GM12878 (cell line): ENCODE results near the gene EEF1G.
"Not testable (repeated sequence)": the region's sequence is repeated elsewhere in the genome, so short reads cannot be mapped to it uniquely, and the experiment has no call there.

Experiments used
- CTCF ChIP-seq, 3 experiments: IDR thresholded peaks in 2 of 3; conservative IDR thresholded peaks in 1 of 3; 2 replicates each; pipeline ENCODE4 v1.5.1; 2011; ENCODE audit warnings: low read depth in 3 of 3, low read length in 3 of 3, mild to moderate bottlenecking in 3 of 3, control low read depth in 2 of 3, moderate library complexity in 2 of 3, inconsistent platforms in 1 of 3, mixed read lengths in 1 of 3; ENCODE audit not compliant: control insufficient read depth in 2 of 3, insufficient read depth in 1 of 3; ENCODE audit errors: extremely low read depth in 1 of 3
- GABPA ChIP-seq: IDR thresholded peaks from 2 replicates; pipeline ENCODE4 v1.6.1; 2014; ENCODE audit warnings: antibody characterized with exemption, low read depth, mild to moderate bottlenecking, inconsistent platforms

DNA sequence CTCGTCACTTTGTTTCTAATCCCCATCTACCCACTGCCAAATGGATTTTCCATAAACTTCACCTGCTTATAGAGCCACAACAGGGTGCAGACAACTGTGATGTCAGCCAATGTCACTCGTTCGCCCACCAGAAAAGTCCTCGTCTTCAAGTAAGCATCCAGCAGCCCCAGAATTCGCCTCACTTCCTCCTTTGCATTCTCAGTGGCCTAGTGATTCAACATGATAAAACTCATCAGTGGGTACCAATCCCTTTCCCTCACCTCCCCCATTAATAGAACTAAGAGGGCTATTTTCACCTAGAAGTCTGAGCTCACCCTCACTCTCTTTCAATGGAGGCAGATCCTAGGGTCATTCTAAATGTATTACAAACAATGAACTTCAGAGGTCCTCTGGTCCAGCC, 2.8 kb downstream of the EEF1G start:
- not testable (repeated sequence) for TF ChIP-seq GABPA; CTCF (IDR thresholded peaks at IDR 0.05 in 2 of 3, conservative IDR thresholded peaks at IDR 0.05 in 1 of 3; ENCODE audit: control insufficient read depth in 2 of 3, extremely low read depth in 1 of 3, insufficient read depth in 1 of 3, low read depth in 3 of 3, low read length in 3 of 3)
